Measurements from ENCODE around the gene CCNQ.

Gene CCNQ

GRCh38 chrX:153592091-153592833, 6.7 kb downstream of the CCNQ start:
- TF ChIP-seq CTCF (IDR thresholded peaks at IDR 0.05; ENCODE audit: low read depth, low read length): no peak
- no peak overlapping the region for H3K4me3 ChIP-seq (ENCODE audit: low read depth, low read length)

- no peak for TF ChIP-seq CTCF (IDR thresholded peaks at IDR 0.05; ENCODE audit: low read depth, low read length)
Measured at GRCh38 chrX:153590961-153591956, 7.7 kb downstream of the CCNQ start.

GRCh38 chrX:153588782-153589446, 10.0 kb downstream of the CCNQ start:
- no peak for TF ChIP-seq CTCF (IDR thresholded peaks at IDR 0.05; ENCODE audit: low read depth, low read length)
- H3K4me3 ChIP-seq (ENCODE audit: low read depth, low read length): no peak overlapping the region

More at GRCh38 chrX:153590961-153591956, 7.7 kb downstream of the CCNQ start:
- no peak overlapping the region for H3K4me3 ChIP-seq (ENCODE audit: low read depth, low read length)

- no peak overlapping the region for H3K4me3 ChIP-seq (ENCODE audit: low read depth, low read length)
- no peak for TF ChIP-seq CTCF (IDR thresholded peaks at IDR 0.05; ENCODE audit: low read depth, low read length)
Measured at GRCh38 chrX:153588021-153588781, 10.7 kb downstream of the CCNQ start.

GRCh38 chrX:153587342-153587741, 11.6 kb downstream of the CCNQ start:
- no peak for TF ChIP-seq CTCF (IDR thresholded peaks at IDR 0.05; ENCODE audit: low read depth, low read length)

GRCh38 chrX:153585827-153586226, 13.1 kb downstream of the CCNQ start:
- H3K4me3 ChIP-seq (ENCODE audit: low read depth, low read length): no peak overlapping the region
- no peak for TF ChIP-seq CTCF (IDR thresholded peaks at IDR 0.05; ENCODE audit: low read depth, low read length)

More at GRCh38 chrX:153587342-153587741, 11.6 kb downstream of the CCNQ start:
- no peak overlapping the region for H3K4me3 ChIP-seq (ENCODE audit: low read depth, low read length)
